ENCODE results near the gene CYTH3. TPM values are rescaled to one million over a fixed set of nuclear protein-coding genes. Genes with fewer than 3 reads are reported as not detected.
"Not testable (repeated sequence)": the region's sequence is repeated elsewhere in the genome, so short reads cannot be mapped to it uniquely, and the experiment has no call there.

The CYTH3 gene
- total and polyA plus RNA-seq, 2 of the 13 experiments (the other 11 are each of a cell fraction or from before 2014, with no cell fraction given) = 3.1 to 3.8 TPM

GRCh38 chr7:6301446-6301845 lies 29.0 kb upstream of the CYTH3 start:
- intact Hi-C loops (cut with micrococcal nuclease; ENCODE audit: unreplicated experiment); POLR2A ChIA-PET; ATAC-seq; H3K4me3 ChIP-seq (replicated peaks in 1 of 3; ENCODE audit: insufficient read depth in 1 of 3, low read depth in 2 of 3, low read length in 3 of 3); H3K36me3 ChIP-seq (replicated peaks in 1 of 2; ENCODE audit: control insufficient read depth in 1 of 2, insufficient read depth in 2 of 2, low read length in 2 of 2); H4K20me1 ChIP-seq (ENCODE audit: insufficient read depth, low read length); BruUV-seq (replicated peaks); H2AFZ ChIP-seq (ENCODE audit: low read length); FAIRE-seq; H3K9me3 ChIP-seq (ENCODE audit: low read length); H3K79me2 ChIP-seq (ENCODE audit: insufficient read depth, low read length); H3K9ac ChIP-seq (ENCODE audit: insufficient read depth, low read depth, low read length); DNase-seq (ENCODE audit: low spot score); H3K27ac ChIP-seq (ENCODE audit: extremely low read length, insufficient read depth, low read length); in situ Hi-C loops (cut with HindIII; ENCODE audit: extremely low pct_ligation_motif_present, low pct_unique_long_range_greater_than_20kb); CTCF ChIA-PET (ENCODE audit: low intra/inter-chr PET ratio, low total read pairs); H3K4me2 ChIP-seq (ENCODE audit: low read depth, low read length): not testable (repeated sequence)
- Histone ChIP-seq H3K4me1 (ENCODE audit: insufficient read depth, low read length) (peaks cover 16% of the 10 kb centered on the region), H3K27me3 (ENCODE audit: control insufficient read depth in 1 of 2, insufficient read depth in 2 of 2, low read length in 2 of 2) (peaks cover 0 to 10% of the 10 kb centered on the region in 2 experiments; a peak in 1 of 5 replicates)
- WGBS (ENCODE audit: low lambda C conversion rate) = 23% methylated on average over 4 of the region's 4 CpGs

GRCh38 chr7:6299774-6300173 lies 27.4 kb upstream of the CYTH3 start:
- H4K20me1 ChIP-seq (ENCODE audit: insufficient read depth, low read length) = no peaks in the 10 kb centered on the region
- no TSS peak for BruUV-seq (replicated peaks)
- POLR2A ChIA-PET = no interaction called here
- no peaks in the 10 kb centered on the region for H3K9me3 ChIP-seq (ENCODE audit: low read length)
- FAIRE-seq (no peak), DNase-seq (ENCODE audit: low spot score) (no peak), ATAC-seq (no peak)
- H3K4me2 ChIP-seq (ENCODE audit: low read depth, low read length) = no peak overlapping the region
- CTCF ChIA-PET (ENCODE audit: low intra/inter-chr PET ratio, low total read pairs) = no interaction called here
- peaks cover 0 to 10% of the 10 kb centered on the region in 2 experiments; a peak in 1 of 5 replicates for H3K27me3 ChIP-seq (ENCODE audit: control insufficient read depth in 1 of 2, insufficient read depth in 2 of 2, low read length in 2 of 2)
- no peaks in the 10 kb centered on the region; the same call in 1 of the 2 replicates for H3K4me1 ChIP-seq (ENCODE audit: insufficient read depth, low read length)
- H3K9ac ChIP-seq (ENCODE audit: insufficient read depth, low read depth, low read length) = no peak overlapping the region
- intact Hi-C loops (cut with micrococcal nuclease; ENCODE audit: unreplicated experiment) (no loop called here), in situ Hi-C loops (cut with HindIII; ENCODE audit: extremely low pct_ligation_motif_present, low pct_unique_long_range_greater_than_20kb) (no loop called here)
- H3K79me2 ChIP-seq (ENCODE audit: insufficient read depth, low read length) = no peaks in the 10 kb centered on the region
- no peak overlapping the region for H3K27ac ChIP-seq (ENCODE audit: extremely low read length, insufficient read depth, low read length)
- no peaks in the 10 kb centered on the region for H3K36me3 ChIP-seq (replicated peaks in 1 of 2; ENCODE audit: control insufficient read depth in 1 of 2, insufficient read depth in 2 of 2, low read length in 2 of 2)
- no peak overlapping the region for H2AFZ ChIP-seq (ENCODE audit: low read length)
- no peak for TF ChIP-seq ZSCAN20 (CRISPR knock-in tag; IDR thresholded peaks at IDR 0.05; ENCODE audit: borderline replicate concordance)
- TF ChIP-seq ZBTB43 (CRISPR knock-in tag; conservative IDR thresholded peaks at IDR 0.05) = no peak
- TF ChIP-seq THAP11 (CRISPR knock-in tag; IDR thresholded peaks at IDR 0.05) = no peak
- TF ChIP-seq JDP2 (CRISPR knock-in tag; IDR thresholded peaks at IDR 0.05; ENCODE audit: borderline replicate concordance) = no peak
- TF ChIP-seq ZNF335 (CRISPR knock-in tag; IDR thresholded peaks at IDR 0.05) = no peak
- no peak for TF ChIP-seq U2AF2 (IDR thresholded peaks at IDR 0.05; ENCODE audit: low read depth, low read length)
- no peak for TF ChIP-seq PHF21A (CRISPR knock-in tag; IDR thresholded peaks at IDR 0.05)
- TF ChIP-seq KDM1A (CRISPR knock-in tag; IDR thresholded peaks at IDR 0.05) = no peak
- TF ChIP-seq KLF16 (CRISPR knock-in tag; IDR thresholded peaks at IDR 0.05) = no peak
- TF ChIP-seq NCOR1 (IDR thresholded peaks at IDR 0.05; ENCODE audit: borderline replicate concordance, low read length) = no peak
- H3K4me3 ChIP-seq (replicated peaks in 1 of 3; ENCODE audit: insufficient read depth in 1 of 3, low read depth in 2 of 3, low read length in 3 of 3) = no peak overlapping the region
- WGBS (ENCODE audit: low lambda C conversion rate) = 22% methylated on average over 4 of the region's 4 CpGs
